ENCODE results near the gene NDUFS2. TPM values are rescaled to one million over a fixed set of nuclear protein-coding genes. Genes with fewer than 3 reads are reported as not detected.
"Not testable (repeated sequence)": the region's sequence is repeated elsewhere in the genome, so short reads cannot be mapped to it uniquely, and the experiment has no call there.

Gene NDUFS2
- total RNA-seq, 4 donors from 2014 or later, result 73.0 to 118 (median 103) TPM

GRCh38 chr1:161242313-161242712 lies 40.1 kb downstream of the NDUFS2 start:
- no peak for DNase-seq (ENCODE audit: low spot score in 2 of 2)
- H3K9me3 ChIP-seq, result no peaks in the 10 kb centered on the region
- TF ChIP-seq POLR2A (IDR thresholded peaks at IDR 0.05) (no peak), CTCF (IDR thresholded peaks at IDR 0.05) (no peak), EP300 (IDR thresholded peaks at IDR 0.05) (no peak)
- no peaks in the 10 kb centered on the region for H3K27me3 ChIP-seq
- no peaks in the 10 kb centered on the region for H3K36me3 ChIP-seq
- H3K4me3 ChIP-seq, result no peak overlapping the region
- H3K4me1 ChIP-seq, result no peaks in the 10 kb centered on the region
- WGBS, 2 donors, result 74 to 77% methylated on average over 2 of the region's 2 CpGs
- no peak overlapping the region for H3K27ac ChIP-seq

- Histone ChIP-seq H3K27me3 (no peaks in the 10 kb centered on the region), H3K4me1 (no peaks in the 10 kb centered on the region), H3K36me3 (no peaks in the 10 kb centered on the region), H3K9me3 (no peaks in the 10 kb centered on the region), H3K27ac (no peak overlapping the region), H3K4me3 (no peak overlapping the region)
- no peak for DNase-seq (ENCODE audit: low spot score in 2 of 2)
- 81 to 94% methylated on average over 4 of the region's 4 CpGs for WGBS, 2 donors
- TF ChIP-seq POLR2A (IDR thresholded peaks at IDR 0.05), result no peak
- TF ChIP-seq EP300 (IDR thresholded peaks at IDR 0.05), result no peak
- TF ChIP-seq CTCF (IDR thresholded peaks at IDR 0.05), result no peak
Measured at GRCh38 chr1:161244888-161245287, 42.7 kb downstream of the NDUFS2 start.

- not testable (repeated sequence) for H3K4me3 ChIP-seq; H3K36me3 ChIP-seq; H3K9me3 ChIP-seq; H3K27ac ChIP-seq; H3K4me1 ChIP-seq; H3K27me3 ChIP-seq; DNase-seq (ENCODE audit: low spot score in 2 of 2)
- WGBS, 2 donors, result 76 to 80% methylated on average over 5 of the region's 5 CpGs
Measured at GRCh38 chr1:161250100-161250499, 47.9 kb downstream of the NDUFS2 start.

GRCh38 chr1:161250829-161251228 lies 48.7 kb downstream of the NDUFS2 start:
- DNase-seq (ENCODE audit: low spot score in 2 of 2), result no peak
- WGBS, 2 donors, result 67 to 79% methylated on average over 7 of the region's 7 CpGs
- no peaks in the 10 kb centered on the region for H3K36me3 ChIP-seq
- H3K9me3 ChIP-seq, result no peaks in the 10 kb centered on the region
- H3K4me1 ChIP-seq, result no peaks in the 10 kb centered on the region
- no peak overlapping the region for H3K27ac ChIP-seq
- no peak for TF ChIP-seq EP300 (IDR thresholded peaks at IDR 0.05)
- TF ChIP-seq CTCF (IDR thresholded peaks at IDR 0.05), result no peak
- TF ChIP-seq POLR2A (IDR thresholded peaks at IDR 0.05), result no peak
- H3K4me3 ChIP-seq, result no peak overlapping the region
- no peaks in the 10 kb centered on the region for H3K27me3 ChIP-seq

- H3K9me3 ChIP-seq, result peaks cover 0 to 6% (median 0%) of the 10 kb centered on the region in 4 donors
- no peak overlapping the region for H3K4me3 ChIP-seq
- no peaks in the 10 kb centered on the region for H3K27me3 ChIP-seq
- WGBS, 2 donors, result 90 to 94% methylated on average over 8 of the region's 8 CpGs
- H3K27ac ChIP-seq, result no peak overlapping the region
- DNase-seq (ENCODE audit: low spot score in 2 of 2), result no peak
- no peaks in the 10 kb centered on the region for H3K36me3 ChIP-seq
- TF ChIP-seq EP300 (IDR thresholded peaks at IDR 0.05) (no peak), CTCF (IDR thresholded peaks at IDR 0.05) (no peak), POLR2A (IDR thresholded peaks at IDR 0.05) (no peak)
- no peaks in the 10 kb centered on the region for H3K4me1 ChIP-seq
Measured at GRCh38 chr1:161251579-161251978, 49.4 kb downstream of the NDUFS2 start.

GRCh38 chr1:161255302-161255701 lies 53.1 kb downstream of the NDUFS2 start:
- Histone ChIP-seq H3K9me3 (peaks cover 0 to 20% (median 0%) of the 10 kb centered on the region in 4 donors), H3K27me3 (peaks cover 0 to 34% of the 10 kb centered on the region in 2 donors), H3K4me1 (peaks cover 0 to 12% (median 8%) of the 10 kb centered on the region in 4 donors)
- DNase-seq (ENCODE audit: low spot score in 2 of 2); H3K27ac ChIP-seq; H3K4me3 ChIP-seq; H3K36me3 ChIP-seq: not testable (repeated sequence)
- whole genome bisulfite sequencing, 2 donors, result 87 to 89% methylated on average over 5 of the region's 5 CpGs

- not testable (repeated sequence) for DNase-seq (ENCODE audit: low spot score in 2 of 2); H3K36me3 ChIP-seq; H3K4me3 ChIP-seq; H3K27ac ChIP-seq
- peaks cover 0 to 41% of the 10 kb centered on the region in 2 donors for H3K27me3 ChIP-seq
- WGBS, 2 donors, result 90 to 92% methylated on average over 4 of the region's 4 CpGs
- H3K9me3 ChIP-seq, result peaks cover 0 to 20% (median 0%) of the 10 kb centered on the region in 4 donors
- H3K4me1 ChIP-seq, result peaks cover 0 to 14% (median 8%) of the 10 kb centered on the region in 4 donors
Measured at GRCh38 chr1:161255955-161256520, 53.9 kb downstream of the NDUFS2 start.

GRCh38 chr1:161257109-161257508 lies 54.9 kb downstream of the NDUFS2 start:
- Histone ChIP-seq H3K4me1 (peaks cover 0 to 14% (median 8%) of the 10 kb centered on the region in 4 donors), H3K27me3 (peaks cover 0 to 43% of the 10 kb centered on the region in 2 donors), H3K9me3 (peaks cover 0 to 20% (median 0%) of the 10 kb centered on the region in 4 donors)
- not testable (repeated sequence) for DNase-seq (ENCODE audit: low spot score in 2 of 2); H3K36me3 ChIP-seq; H3K27ac ChIP-seq; H3K4me3 ChIP-seq
- 97 to 100% methylated on average over 5 of the region's 5 CpGs for WGBS, 2 donors

Measured in tibial nerve (tissue), 4 donors.